ACC112 (cell line): ENCODE data around the gene GNAZ.

Experiments
- H2AFZ ChIP-seq: fragments of 200-600 bp; sonication (generic); one replicate; pipeline ENCODE4 v1.6.0; 2017; ENCODE audit warnings: antibody characterized with exemption, low read length; ENCODE audit not compliant: unreplicated experiment
- H3K27ac ChIP-seq: fragments of 200-600 bp; sonication (generic); 2 replicates; pipeline ENCODE4 v1.5.1; 2014; ENCODE audit warnings: low read depth, mild to moderate bottlenecking, antibody characterized with exemption, low read length, moderate library complexity
- H3K27me3 ChIP-seq: fragments of 200-600 bp; sonication (generic); 2 replicates; pipeline ENCODE4 v1.6.1; 2014; ENCODE audit warnings: mild to moderate bottlenecking, antibody characterized with exemption, low read length, moderate library complexity, mixed read lengths; ENCODE audit not compliant: insufficient read depth
- H3K36me3 ChIP-seq: fragments of 200-600 bp; sonication (generic); 2 replicates; pipeline ENCODE4 v1.6.1; 2016; ENCODE audit warnings: mild to moderate bottlenecking, antibody characterized with exemption, low read length, moderate library complexity, mixed read lengths; ENCODE audit not compliant: insufficient read depth
- H3K4me1 ChIP-seq: fragments of 200-600 bp; sonication (generic); one replicate; pipeline ENCODE4 v1.6.1; 2016; ENCODE audit warnings: low read length, mixed read lengths; ENCODE audit not compliant: insufficient read depth, unreplicated experiment, control insufficient read depth
- H3K4me3 ChIP-seq: fragments of 200-600 bp; sonication (generic); 2 replicates; pipeline ENCODE4 v1.5.1; 2014; ENCODE audit warnings: mild to moderate bottlenecking, low read depth, low read length
- H3K79me2 ChIP-seq: fragments of 200-600 bp; sonication (generic); one replicate; pipeline ENCODE4 v1.6.0; 2016; ENCODE audit warnings: low read length; ENCODE audit not compliant: control insufficient read depth, unreplicated experiment, insufficient read depth

The GNAZ gene

GRCh38 chr22:23089633-23090456 is 19.5 kb downstream of the GNAZ start:
- Histone ChIP-seq H2AFZ (no peak overlapping the region), H3K79me2 (no peaks in the 10 kb centered on the region), H3K4me1 (no peaks in the 10 kb centered on the region), H3K4me3 (no peak overlapping the region), H3K27me3 (no peaks in the 10 kb centered on the region), H3K36me3 (no peaks in the 10 kb centered on the region), H3K27ac (no peak overlapping the region)

GRCh38 chr22:23090457-23090835 is 20.1 kb downstream of the GNAZ start:
- H3K27ac ChIP-seq = no peak overlapping the region
- no peaks in the 10 kb centered on the region for H3K36me3 ChIP-seq
- no peaks in the 10 kb centered on the region for H3K4me1 ChIP-seq
- no peaks in the 10 kb centered on the region for H3K79me2 ChIP-seq
- H3K27me3 ChIP-seq = no peaks in the 10 kb centered on the region
- no peak overlapping the region for H2AFZ ChIP-seq
- H3K4me3 ChIP-seq = no peak overlapping the region

- no peaks in the 10 kb centered on the region for H3K4me1 ChIP-seq
- no peak overlapping the region for H2AFZ ChIP-seq
- H3K79me2 ChIP-seq = no peaks in the 10 kb centered on the region
- H3K4me3 ChIP-seq = no peak overlapping the region
- no peaks in the 10 kb centered on the region for H3K36me3 ChIP-seq
- no peaks in the 10 kb centered on the region for H3K27me3 ChIP-seq
- H3K27ac ChIP-seq = no peak overlapping the region
Measured at GRCh38 chr22:23091760-23092159, 21.4 kb downstream of the GNAZ start.

GRCh38 chr22:23092217-23092955 is 22.1 kb downstream of the GNAZ start:
- Histone ChIP-seq H3K27ac (no peak overlapping the region), H3K4me3 (no peak overlapping the region), H3K36me3 (no peaks in the 10 kb centered on the region), H3K4me1 (no peaks in the 10 kb centered on the region), H3K79me2 (no peaks in the 10 kb centered on the region), H3K27me3 (no peaks in the 10 kb centered on the region), H2AFZ (no peak overlapping the region)

- H3K36me3 ChIP-seq = no peaks in the 10 kb centered on the region
- H3K27ac ChIP-seq = no peak overlapping the region
- no peak overlapping the region for H2AFZ ChIP-seq
- H3K4me1 ChIP-seq = no peaks in the 10 kb centered on the region
- H3K4me3 ChIP-seq = no peak overlapping the region
- H3K79me2 ChIP-seq = no peaks in the 10 kb centered on the region
- no peaks in the 10 kb centered on the region for H3K27me3 ChIP-seq
Measured at GRCh38 chr22:23093051-23093788, 22.9 kb downstream of the GNAZ start.

- H3K79me2 ChIP-seq = no peaks in the 10 kb centered on the region
- H3K27ac ChIP-seq = no peak overlapping the region
- no peaks in the 10 kb centered on the region for H3K4me1 ChIP-seq
Measured at GRCh38 chr22:23094260-23094659, 23.9 kb downstream of the GNAZ start.

GRCh38 chr22:23094695-23095681 is 24.7 kb downstream of the GNAZ start:
- no peaks in the 10 kb centered on the region for H3K27me3 ChIP-seq
- H3K79me2 ChIP-seq = no peaks in the 10 kb centered on the region
- no peak overlapping the region for H3K27ac ChIP-seq
- no peaks in the 10 kb centered on the region for H3K36me3 ChIP-seq
- H3K4me3 ChIP-seq = no peak overlapping the region
- H3K4me1 ChIP-seq = no peaks in the 10 kb centered on the region
- no peak overlapping the region for H2AFZ ChIP-seq

More at GRCh38 chr22:23094260-23094659, 23.9 kb downstream of the GNAZ start:
- Histone ChIP-seq H3K4me3 (no peak overlapping the region), H2AFZ (no peak overlapping the region), H3K27me3 (no peaks in the 10 kb centered on the region), H3K36me3 (no peaks in the 10 kb centered on the region)

- Histone ChIP-seq H3K4me3 (no peak overlapping the region), H3K27ac (no peak overlapping the region), H3K27me3 (no peaks in the 10 kb centered on the region), H3K79me2 (no peaks in the 10 kb centered on the region), H3K4me1 (no peaks in the 10 kb centered on the region), H3K36me3 (no peaks in the 10 kb centered on the region), H2AFZ (no peak overlapping the region)
Measured at GRCh38 chr22:23095733-23096342, 25.5 kb downstream of the GNAZ start.

- H3K4me3 ChIP-seq = no peak overlapping the region
- no peaks in the 10 kb centered on the region for H3K27me3 ChIP-seq
- H2AFZ ChIP-seq = no peak overlapping the region
- H3K79me2 ChIP-seq = no peaks in the 10 kb centered on the region
- no peak overlapping the region for H3K27ac ChIP-seq
- H3K36me3 ChIP-seq = no peaks in the 10 kb centered on the region
- no peaks in the 10 kb centered on the region for H3K4me1 ChIP-seq
Measured at GRCh38 chr22:23097412-23098229, 27.3 kb downstream of the GNAZ start.
